DMS53 (cell line): ENCODE measurements around the gene FIZ1.
"Not testable (repeated sequence)": the region's sequence is repeated elsewhere in the genome, so short reads cannot be mapped to it uniquely, and the experiment has no call there.

Source experiments
- DNase-seq: peaks from one replicate; lab custom pipeline; 2025; lab: John Stamatoyannopoulos, UW

The FIZ1 gene

GRCh38 chr19:55569477-55569876 lies 29.8 kb downstream of the FIZ1 start:
- DNase-seq, result not testable (repeated sequence)

GRCh38 chr19:55567708-55568328 lies 31.5 kb downstream of the FIZ1 start:
- no peak for DNase-seq

- DNase-seq, result no peak
These were observed 32.5 kb downstream of the FIZ1 start for GRCh38 chr19:55566823-55567222.

GRCh38 chr19:55563261-55563690 lies 36.0 kb downstream of the FIZ1 start:
- DNase-seq, result peak; percentile 51

- no peak for DNase-seq
These were observed 39.6 kb downstream of the FIZ1 start for GRCh38 chr19:55559684-55560083.

- no peak for DNase-seq
These were observed 44.6 kb downstream of the FIZ1 start for GRCh38 chr19:55554741-55555152.

- no peak for DNase-seq
These were observed 45.0 kb downstream of the FIZ1 start for GRCh38 chr19:55554302-55554701.

GRCh38 chr19:55553217-55554182 lies 45.8 kb downstream of the FIZ1 start:
- no peak for DNase-seq

GRCh38 chr19:55552620-55553019 lies 46.7 kb downstream of the FIZ1 start:
- DNase-seq, result no peak

GRCh38 chr19:55552206-55552605 lies 47.1 kb downstream of the FIZ1 start:
- DNase-seq, result no peak

GRCh38 chr19:55550321-55550650 lies 49.0 kb downstream of the FIZ1 start:
- DNase-seq, result no peak

- DNase-seq, result peak; percentile 89
These were observed 49.6 kb downstream of the FIZ1 start for GRCh38 chr19:55549500-55550320.

- DNase-seq, result peak; percentile 70
These were observed 52.3 kb downstream of the FIZ1 start for GRCh38 chr19:55546822-55547614.

- no peak for DNase-seq
These were observed 53.3 kb downstream of the FIZ1 start for GRCh38 chr19:55546011-55546410.

GRCh38 chr19:55545443-55545842 lies 53.9 kb downstream of the FIZ1 start, which contains the start of gene SBK3:
Gene SBK3 (minus strand): TSS chr19:55545543. CDS start chr19:55545543, 0 bp downstream.
- DNase-seq, result no peak

- peak; percentile 55 for DNase-seq
These were observed 54.4 kb downstream of the FIZ1 start for GRCh38 chr19:55544776-55545439.

- no peak for DNase-seq
These were observed 55.3 kb downstream of the FIZ1 start for GRCh38 chr19:55544014-55544413.

GRCh38 chr19:55543567-55543966 lies 55.8 kb downstream of the FIZ1 start:
- DNase-seq, result no peak

- no peak for DNase-seq
These were observed 56.9 kb downstream of the FIZ1 start for GRCh38 chr19:55542292-55542855.
